Measurements from ENCODE around the gene DNAAF8.

The DNAAF8 gene

DNA sequence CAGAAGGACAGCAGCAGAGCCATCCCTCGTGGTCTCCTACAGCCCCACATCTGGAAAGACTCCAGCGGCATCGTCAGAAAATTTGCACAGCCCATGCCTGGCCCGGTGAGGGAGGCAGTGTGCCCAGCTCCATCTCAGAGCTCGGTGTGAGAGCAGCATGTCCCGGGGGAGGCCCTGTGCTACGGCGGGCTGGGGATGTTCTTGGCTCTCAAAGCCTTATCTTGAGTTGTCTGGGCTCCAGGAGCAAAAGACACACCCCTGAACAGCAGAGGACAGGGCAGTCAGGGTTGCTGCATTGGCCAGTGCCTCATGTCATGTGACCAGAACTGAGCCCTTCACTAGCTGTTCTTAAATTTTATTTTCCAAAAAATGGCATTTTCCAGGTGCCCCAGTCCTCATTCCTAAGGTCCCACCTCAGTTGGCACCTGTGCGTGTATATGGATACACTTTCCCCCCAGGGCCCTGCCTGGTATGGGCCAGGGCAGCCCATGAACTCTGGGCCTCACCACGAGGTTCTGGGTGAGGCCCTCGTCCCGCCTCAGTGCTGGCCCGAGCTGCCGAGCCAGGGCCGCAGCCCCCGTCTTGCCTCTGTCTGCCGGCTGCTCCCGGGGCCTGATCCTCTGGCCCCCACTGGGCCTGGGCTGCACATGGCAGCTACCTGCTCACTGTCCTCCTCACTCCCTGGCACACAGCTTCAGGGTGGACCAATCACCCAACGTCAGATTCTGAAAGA, 38.0 kb upstream of the DNAAF8 start:
- peaks cover 66% of the 10 kb centered on the region for H3K36me3 ChIP-seq (ENCODE audit: insufficient read depth, insufficient read length, low read length)
- H3K4me3 ChIP-seq (ENCODE audit: insufficient read length, low read depth) = no peak overlapping the region
- no peak for DNase-seq (ENCODE audit: low read depth, low spot score)
- H3K9me3 ChIP-seq (ENCODE audit: insufficient read depth, low read length) = no peaks in the 10 kb centered on the region
- TF ChIP-seq ZNF274 (IDR thresholded peaks at IDR 0.05; ENCODE audit: low read depth, low read length) (no peak), YY1 (IDR thresholded peaks at IDR 0.05; ENCODE audit: insufficient read depth, insufficient read length) (no peak), SUZ12 (IDR thresholded peaks at IDR 0.05; ENCODE audit: extremely low read depth, insufficient read depth, insufficient read length) (no peak)
- H3K27me3 ChIP-seq (ENCODE audit: insufficient read depth, insufficient read length) = no peaks in the 10 kb centered on the region
- peaks cover 26% of the 10 kb centered on the region for H3K4me1 ChIP-seq (ENCODE audit: insufficient read depth, insufficient read length)
- H3K9ac ChIP-seq (ENCODE audit: insufficient read length, low read depth) = peak overlapping the region; percentile 24

DNA sequence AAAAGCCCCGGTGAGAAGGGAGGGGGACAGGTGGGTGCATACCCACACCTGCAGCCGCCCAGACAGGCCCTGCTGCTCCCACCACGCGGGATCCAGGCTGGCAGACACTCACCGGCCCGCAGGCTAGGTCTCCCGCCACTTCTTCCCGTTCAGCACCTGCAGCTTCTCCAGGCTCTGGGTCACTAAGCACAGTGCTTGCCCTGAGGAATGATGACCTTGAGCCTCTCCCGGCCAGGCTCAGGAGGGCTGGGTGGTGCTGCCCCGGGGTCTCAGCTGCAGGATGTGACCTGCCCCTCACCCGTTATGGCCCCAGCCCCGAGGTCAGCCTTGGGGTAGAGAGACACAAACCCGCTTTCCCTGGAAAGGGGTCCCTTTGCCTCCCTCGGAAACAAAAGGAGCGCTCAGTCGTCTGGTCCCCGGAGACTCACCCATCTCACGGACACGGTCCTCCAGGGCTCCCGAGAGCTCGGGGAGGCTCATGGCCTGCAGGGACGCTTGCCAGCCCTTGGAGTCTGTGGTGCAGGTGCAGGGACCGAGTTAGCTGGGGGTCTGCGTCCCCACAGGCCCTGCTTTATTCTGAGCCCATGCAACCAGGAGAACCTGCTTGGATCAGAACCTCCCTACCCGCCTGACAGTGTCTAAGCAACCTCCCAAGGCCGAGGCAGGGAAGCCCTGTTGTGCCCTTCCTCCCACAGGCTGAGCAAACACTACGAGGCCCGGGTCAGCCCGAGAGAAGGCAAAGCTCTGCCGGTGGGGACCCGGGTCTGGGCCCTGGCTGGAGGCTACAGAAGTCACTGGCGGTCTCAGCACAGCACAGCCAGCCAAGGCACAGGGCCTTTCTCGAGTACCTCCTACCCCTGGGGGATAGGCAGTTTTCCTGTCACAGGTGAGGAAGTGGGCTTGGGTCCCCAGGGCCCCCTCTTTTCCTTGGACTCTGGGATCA, 37.2 kb upstream of the DNAAF8 start:
- H3K4me3 ChIP-seq (ENCODE audit: insufficient read length, low read depth) = no peak overlapping the region
- DNase-seq (ENCODE audit: low read depth, low spot score) = no peak
- H3K36me3 ChIP-seq (ENCODE audit: insufficient read depth, insufficient read length, low read length) = peaks cover 74% of the 10 kb centered on the region
- H3K4me1 ChIP-seq (ENCODE audit: insufficient read depth, insufficient read length) = peaks cover 19% of the 10 kb centered on the region
- TF ChIP-seq YY1 (IDR thresholded peaks at IDR 0.05; ENCODE audit: insufficient read depth, insufficient read length) (no peak), ZNF274 (IDR thresholded peaks at IDR 0.05; ENCODE audit: low read depth, low read length) (no peak), SUZ12 (IDR thresholded peaks at IDR 0.05; ENCODE audit: extremely low read depth, insufficient read depth, insufficient read length) (no peak)
- no peaks in the 10 kb centered on the region for H3K9me3 ChIP-seq (ENCODE audit: insufficient read depth, low read length)
- no peaks in the 10 kb centered on the region for H3K27me3 ChIP-seq (ENCODE audit: insufficient read depth, insufficient read length)
- no peak overlapping the region for H3K9ac ChIP-seq (ENCODE audit: insufficient read length, low read depth)

DNA sequence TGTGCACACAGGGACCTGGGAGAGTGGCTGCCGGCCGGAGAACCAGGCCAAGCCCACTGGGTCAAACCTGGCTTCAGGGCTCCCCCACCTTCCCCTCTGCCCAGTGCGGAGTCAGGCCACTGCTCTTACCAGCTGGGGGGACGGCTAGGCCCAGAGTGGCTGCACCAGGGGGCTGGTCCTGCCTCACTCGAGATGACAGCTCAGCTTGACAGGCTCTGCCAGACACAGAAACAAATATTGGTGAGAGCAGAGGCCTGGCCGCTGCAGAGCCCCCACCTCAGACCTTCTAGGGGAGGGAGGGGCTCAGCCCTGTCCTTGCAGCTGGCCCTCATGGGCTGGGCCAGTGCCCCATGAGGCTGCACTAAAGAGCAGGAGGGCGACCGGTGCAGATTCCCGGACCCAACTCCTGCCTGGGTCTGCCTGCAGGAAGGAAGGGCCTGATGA, 36.5 kb upstream of the DNAAF8 start:
- H3K27me3 ChIP-seq (ENCODE audit: insufficient read depth, insufficient read length) = no peaks in the 10 kb centered on the region
- DNase-seq (ENCODE audit: low read depth, low spot score) = no peak
- peaks cover 80% of the 10 kb centered on the region for H3K36me3 ChIP-seq (ENCODE audit: insufficient read depth, insufficient read length, low read length)
- TF ChIP-seq YY1 (IDR thresholded peaks at IDR 0.05; ENCODE audit: insufficient read depth, insufficient read length) = no peak
- TF ChIP-seq SUZ12 (IDR thresholded peaks at IDR 0.05; ENCODE audit: extremely low read depth, insufficient read depth, insufficient read length) = no peak
- TF ChIP-seq ZNF274 (IDR thresholded peaks at IDR 0.05; ENCODE audit: low read depth, low read length) = no peak
- H3K9me3 ChIP-seq (ENCODE audit: insufficient read depth, low read length) = no peaks in the 10 kb centered on the region
- peaks cover 18% of the 10 kb centered on the region for H3K4me1 ChIP-seq (ENCODE audit: insufficient read depth, insufficient read length)
- H3K9ac ChIP-seq (ENCODE audit: insufficient read length, low read depth) = no peak overlapping the region
- H3K4me3 ChIP-seq (ENCODE audit: insufficient read length, low read depth) = no peak overlapping the region

DNA sequence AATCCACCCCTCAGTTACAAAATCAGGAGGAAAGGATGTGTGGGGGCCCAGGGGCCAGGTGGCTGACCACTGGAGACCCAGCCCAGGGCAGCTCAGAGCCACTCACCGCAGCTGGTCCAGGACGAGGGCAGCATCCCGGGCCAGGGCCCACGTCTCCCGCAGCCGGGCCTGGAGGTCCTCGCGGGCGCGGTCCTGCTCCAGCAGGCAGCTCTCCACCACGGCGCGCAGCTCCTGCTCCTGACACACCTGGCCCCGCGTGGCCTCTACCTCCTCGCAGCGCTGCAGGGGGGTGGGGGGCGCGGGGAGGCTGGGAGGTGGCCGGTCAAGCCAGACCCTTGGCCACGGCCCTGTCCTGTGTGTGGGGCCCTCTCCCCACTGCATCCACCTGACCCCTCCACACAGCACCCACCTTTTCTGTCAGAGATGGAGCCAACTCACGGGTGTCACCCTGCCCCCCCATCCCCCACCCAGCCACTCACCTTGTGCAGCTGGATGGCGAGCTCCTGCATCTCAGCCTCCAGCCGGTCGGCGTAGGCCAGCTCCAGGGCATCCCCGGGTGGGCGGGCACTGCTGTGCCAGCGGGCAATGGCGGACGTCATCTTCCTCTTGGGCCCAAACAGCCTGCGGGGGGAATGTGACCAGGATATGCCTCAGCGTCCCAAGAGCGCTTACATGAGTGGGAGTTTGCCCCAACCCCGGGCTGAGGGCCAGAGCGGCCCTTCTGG, 35.9 kb upstream of the DNAAF8 start:
- Histone ChIP-seq H3K36me3 (ENCODE audit: insufficient read depth, insufficient read length, low read length) (peaks cover 83% of the 10 kb centered on the region), H3K9ac (ENCODE audit: insufficient read length, low read depth) (no peak overlapping the region), H3K9me3 (ENCODE audit: insufficient read depth, low read length) (no peaks in the 10 kb centered on the region), H3K4me1 (ENCODE audit: insufficient read depth, insufficient read length) (peaks cover 15% of the 10 kb centered on the region), H3K27me3 (ENCODE audit: insufficient read depth, insufficient read length) (no peaks in the 10 kb centered on the region), H3K4me3 (ENCODE audit: insufficient read length, low read depth) (no peak overlapping the region)
- no peak for TF ChIP-seq YY1 (IDR thresholded peaks at IDR 0.05; ENCODE audit: insufficient read depth, insufficient read length)
- TF ChIP-seq SUZ12 (IDR thresholded peaks at IDR 0.05; ENCODE audit: extremely low read depth, insufficient read depth, insufficient read length) = no peak
- TF ChIP-seq ZNF274 (IDR thresholded peaks at IDR 0.05; ENCODE audit: low read depth, low read length) = no peak
- no peak for DNase-seq (ENCODE audit: low read depth, low spot score)

DNA sequence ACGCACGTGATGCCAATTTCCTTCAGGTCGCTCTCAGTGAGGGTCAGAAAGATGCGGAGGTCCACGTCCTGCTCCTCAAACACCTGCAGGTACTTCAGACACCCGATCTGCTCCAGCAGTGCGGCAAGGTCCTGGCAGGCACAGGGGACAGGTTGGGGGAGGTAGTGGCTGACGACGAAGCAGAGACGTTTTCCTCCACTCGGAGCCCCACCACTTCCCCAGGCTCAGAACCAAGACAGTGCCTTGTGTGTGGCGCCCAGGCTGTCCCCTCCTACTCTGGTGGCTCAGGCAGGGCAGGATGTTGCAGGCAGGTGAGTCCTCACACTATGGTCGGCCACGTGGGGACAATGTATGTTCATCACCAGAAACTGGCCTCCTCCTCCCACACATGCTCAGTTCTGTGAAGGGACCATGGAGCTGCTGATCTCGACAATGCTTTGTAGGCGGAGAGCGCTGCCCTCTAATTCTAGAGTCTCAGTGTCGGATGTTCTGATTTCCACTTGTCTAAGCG, 35.2 kb upstream of the DNAAF8 start:
- Histone ChIP-seq H3K27me3 (ENCODE audit: insufficient read depth, insufficient read length) (no peaks in the 10 kb centered on the region), H3K4me1 (ENCODE audit: insufficient read depth, insufficient read length) (peaks cover 15% of the 10 kb centered on the region), H3K36me3 (ENCODE audit: insufficient read depth, insufficient read length, low read length) (peaks cover 89% of the 10 kb centered on the region), H3K9ac (ENCODE audit: insufficient read length, low read depth) (peak overlapping the region; percentile 4), H3K9me3 (ENCODE audit: insufficient read depth, low read length) (no peaks in the 10 kb centered on the region), H3K4me3 (ENCODE audit: insufficient read length, low read depth) (no peak overlapping the region)
- TF ChIP-seq SUZ12 (IDR thresholded peaks at IDR 0.05; ENCODE audit: extremely low read depth, insufficient read depth, insufficient read length) (no peak), YY1 (IDR thresholded peaks at IDR 0.05; ENCODE audit: insufficient read depth, insufficient read length) (no peak), ZNF274 (IDR thresholded peaks at IDR 0.05; ENCODE audit: low read depth, low read length) (no peak)
- no peak for DNase-seq (ENCODE audit: low read depth, low spot score)

DNA sequence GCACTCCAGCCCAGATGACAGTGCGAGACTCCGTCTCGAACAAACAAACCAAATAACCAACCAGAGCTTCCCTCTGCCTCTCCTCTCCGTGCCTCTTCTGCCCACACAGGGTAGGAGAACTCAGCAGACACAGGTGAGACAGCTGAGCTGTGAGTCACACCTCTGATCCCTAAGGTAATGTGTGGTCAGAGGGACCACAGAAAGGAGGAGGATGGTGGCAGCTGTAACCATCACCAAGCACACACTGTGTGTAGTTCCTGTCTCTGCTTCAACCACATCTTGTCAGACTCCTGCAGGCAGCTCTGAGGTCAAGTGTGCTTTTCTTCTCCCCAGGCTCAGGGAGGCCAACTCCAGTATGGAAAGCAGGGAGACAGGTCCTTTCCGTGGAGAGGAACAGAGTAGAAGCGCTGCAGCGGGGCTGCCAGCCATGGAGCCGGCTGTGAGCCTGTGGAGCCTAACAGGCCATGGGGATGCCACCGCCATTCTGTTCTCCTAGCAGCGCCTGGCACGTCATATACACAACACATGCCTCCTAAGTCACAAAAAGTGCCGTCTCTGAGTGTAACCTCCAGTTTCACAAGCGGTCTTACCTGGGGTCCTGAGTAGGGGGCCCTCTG, 33.8 kb upstream of the DNAAF8 start:
- Histone ChIP-seq H3K9me3 (ENCODE audit: insufficient read depth, low read length) (no peaks in the 10 kb centered on the region), H3K27me3 (ENCODE audit: insufficient read depth, insufficient read length) (no peaks in the 10 kb centered on the region), H3K4me1 (ENCODE audit: insufficient read depth, insufficient read length) (peaks cover 6% of the 10 kb centered on the region), H3K36me3 (ENCODE audit: insufficient read depth, insufficient read length, low read length) (peaks cover 93% of the 10 kb centered on the region), H3K9ac (ENCODE audit: insufficient read length, low read depth) (no peak overlapping the region), H3K4me3 (ENCODE audit: insufficient read length, low read depth) (no peak overlapping the region)
- TF ChIP-seq SUZ12 (IDR thresholded peaks at IDR 0.05; ENCODE audit: extremely low read depth, insufficient read depth, insufficient read length) = no peak
- TF ChIP-seq ZNF274 (IDR thresholded peaks at IDR 0.05; ENCODE audit: low read depth, low read length) = no peak
- no peak for TF ChIP-seq YY1 (IDR thresholded peaks at IDR 0.05; ENCODE audit: insufficient read depth, insufficient read length)
- no peak for DNase-seq (ENCODE audit: low read depth, low spot score)
